Stimulated activated CD4-positive, alpha-beta T cell treated with anti-CD3 and anti-CD28 coated beads, Interleukin-1b, Interleukin-23, amount 100 ng/mL, for 24 hours (primary cell): ENCODE results near the gene IGIP.

Experiments used
- DNase-seq, 4 experiments: peaks; one replicate each; pipeline ENCODE4 v3.0.0-alpha.2; 2020; ENCODE audit warnings: low read depth in 4 of 4, low spot score in 1 of 4

Gene IGIP

GRCh38 chr5:140162275-140162674 is 36.5 kb downstream of the IGIP start:
- DNase-seq, result no peak

DNA sequence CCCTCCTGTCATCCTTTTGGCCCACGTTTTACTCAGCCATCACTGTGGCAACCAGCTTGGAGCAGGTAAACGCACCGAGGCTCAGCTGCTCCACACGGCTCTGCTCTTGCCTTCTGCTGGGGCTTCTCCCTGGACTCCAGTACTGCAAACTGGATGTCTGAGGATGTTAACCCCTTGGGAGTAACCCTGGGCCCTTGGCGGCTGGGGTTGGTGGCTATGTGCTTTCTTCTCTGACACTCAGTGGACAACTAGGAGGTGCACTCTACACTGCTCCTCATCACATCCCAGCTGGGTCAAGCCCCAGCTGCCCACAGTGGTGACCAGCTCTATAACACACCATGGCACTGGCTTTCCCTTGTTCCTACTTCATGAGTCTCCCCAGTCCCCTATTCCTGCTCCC is 37.0 kb downstream of the IGIP start:
- DNase-seq, result no peak

- no peak for DNase-seq
Observed at GRCh38 chr5:140165101-140165922, 39.6 kb downstream of the IGIP start.

GRCh38 chr5:140165923-140166270 is 40.2 kb downstream of the IGIP start:
- no peak for DNase-seq

DNA sequence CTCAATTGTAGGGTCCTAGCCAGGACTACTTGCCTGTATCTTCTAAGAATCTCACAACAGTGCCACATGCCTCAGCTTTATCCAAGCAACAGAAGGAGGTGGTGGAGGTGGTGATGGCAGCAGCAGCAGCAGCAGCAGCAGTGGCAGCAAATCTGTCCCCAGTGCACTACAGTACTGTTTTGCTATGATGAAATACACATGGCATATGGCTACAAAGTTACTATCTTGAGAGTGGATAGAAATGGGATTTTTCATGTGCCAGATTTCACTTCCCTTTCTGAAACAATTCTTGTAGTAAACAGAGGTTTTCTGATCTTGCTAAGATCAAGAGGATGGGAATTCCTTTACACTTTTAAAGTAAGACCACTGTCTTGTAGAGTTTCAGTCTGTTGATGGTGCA is 41.2 kb downstream of the IGIP start:
- DNase-seq, result no peak

DNA sequence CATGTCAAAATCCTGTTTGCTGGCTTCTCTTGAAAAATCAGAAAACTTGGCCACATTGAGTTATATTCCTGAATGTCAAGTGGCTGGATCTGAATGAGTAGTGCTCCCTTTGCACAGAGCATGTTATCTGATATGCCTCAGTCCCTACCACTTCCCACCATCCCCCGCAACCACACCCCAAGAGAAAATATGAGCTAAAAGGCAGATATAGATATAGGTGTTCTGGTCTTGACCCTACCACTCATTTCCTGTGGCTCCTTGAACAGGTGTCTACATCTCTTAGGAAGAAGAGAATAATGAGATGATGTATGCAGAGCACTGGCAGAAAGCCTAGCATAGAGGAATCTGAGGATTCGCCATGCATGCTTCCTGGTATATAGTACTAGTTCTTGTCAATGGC is 42.6 kb downstream of the IGIP start:
- no peak for DNase-seq

- no peak for DNase-seq
Observed at GRCh38 chr5:140169410-140169809, 43.7 kb downstream of the IGIP start.

- no peak for DNase-seq
Observed at GRCh38 chr5:140172483-140172882, 46.7 kb downstream of the IGIP start.

GRCh38 chr5:140174014-140174413 is 48.3 kb downstream of the IGIP start:
- no peak for DNase-seq

GRCh38 chr5:140174465-140175366 is 49.0 kb downstream of the IGIP start, which contains the start of gene CYSTM1:
TSS of gene CYSTM1 (plus strand) at chr5:140175188. CDS start at chr5:140194466, 19,278 bp downstream.
- DNase-seq, result peak; percentile 85 to 95 (median 92)

DNA sequence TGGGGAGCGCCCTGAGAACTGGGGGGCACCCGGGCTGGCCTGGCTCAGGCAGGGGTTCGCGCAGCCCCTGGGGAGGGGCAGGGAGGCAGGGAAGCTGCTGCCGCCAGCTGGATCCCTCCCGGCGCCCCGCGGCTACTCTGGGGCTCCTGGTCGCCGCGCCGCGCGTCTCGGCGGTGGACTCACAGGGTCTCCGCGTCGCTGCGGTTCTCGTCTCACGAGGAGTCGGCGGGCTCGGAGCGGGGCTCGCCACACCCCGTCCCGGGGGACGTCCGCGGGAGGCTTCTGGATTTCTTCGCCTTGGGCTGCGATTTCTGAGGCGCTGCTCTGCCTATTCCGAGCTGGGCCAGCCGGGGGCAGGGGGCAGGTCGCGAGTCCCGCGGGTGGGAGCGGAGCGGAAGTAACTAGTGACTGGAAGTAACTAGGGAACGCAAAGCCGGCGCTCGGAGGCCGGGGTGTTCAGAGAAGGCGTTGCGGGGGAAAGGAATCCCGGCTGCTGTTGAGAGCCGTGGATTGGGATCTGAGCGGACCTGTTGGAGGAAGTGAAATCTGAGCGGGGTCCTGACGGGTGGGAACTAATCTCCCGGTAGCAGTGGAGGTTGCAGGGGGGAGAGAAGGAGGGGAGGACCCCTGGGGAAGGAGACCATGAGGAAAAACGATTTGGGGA is 49.8 kb downstream of the IGIP start:
- DNase-seq, result peak in 3 of 4 experiments; percentile 39 to 54 (median 46)

GRCh38 chr5:140176031-140176387 is 50.3 kb downstream of the IGIP start:
- no peak for DNase-seq

- no peak for DNase-seq
Observed at GRCh38 chr5:140178086-140178410, 52.3 kb downstream of the IGIP start.

GRCh38 chr5:140178482-140179116 is 52.9 kb downstream of the IGIP start:
- DNase-seq, result no peak
